Liver (tissue), 3 donors: ENCODE results near the gene CPO.

Experiments used
- CTCF ChIP-seq: fragments of 150-350 bp; IDR thresholded peaks from 2 replicates; pipeline ENCODE4 v1.5.1; 2017; ENCODE audit warnings: improper control_type of control experiment, low read depth, low read length; ENCODE audit not compliant: missing input control
- EGR1 ChIP-seq, 2 donors: IDR thresholded peaks; 2 replicates each; pipeline ENCODE4 v1.6.1; 2016 to 2018; ENCODE audit warnings: antibody characterized with exemption in 2 of 2, low read depth in 2 of 2
- GABPA ChIP-seq, 2 donors: IDR thresholded peaks in 1 of 2; conservative IDR thresholded peaks in 1 of 2; 2 replicates each; pipeline ENCODE4 v1.6.1; 2016; ENCODE audit warnings: antibody characterized with exemption in 2 of 2, mild to moderate bottlenecking in 1 of 2, moderate library complexity in 1 of 2
- JUND ChIP-seq, 2 donors: IDR thresholded peaks; 2 replicates each; pipeline ENCODE4 v1.6.1; 2016; ENCODE audit warnings: antibody characterized with exemption in 2 of 2
- MAX ChIP-seq: IDR thresholded peaks from 2 replicates; pipeline ENCODE4 v1.6.1; 2016; ENCODE audit warnings: antibody characterized with exemption
- RAD21 ChIP-seq, 2 donors: IDR thresholded peaks; 2 replicates each; pipeline ENCODE4 v1.6.1; 2016; ENCODE audit warnings: antibody characterized with exemption in 2 of 2, mild to moderate bottlenecking in 2 of 2
- REST ChIP-seq: IDR thresholded peaks from 2 replicates; pipeline ENCODE4 v1.6.1; 2016; ENCODE audit warnings: antibody characterized with exemption, mild to moderate bottlenecking
- donor health status: healthy.
- donor health status: healthy.

GRCh38 chr2:206983161-206983859, 44.0 kb downstream of the CPO start:
- TF ChIP-seq CTCF = no peak
- no peak for TF ChIP-seq REST
- TF ChIP-seq RAD21 (IDR thresholded peaks at IDR 0.05) = no peak
- no peak for TF ChIP-seq EGR1 (IDR thresholded peaks at IDR 0.05; ENCODE audit: low read depth in 2 of 2)
- no peak for TF ChIP-seq JUND (IDR thresholded peaks at IDR 0.05)
- no peak for TF ChIP-seq GABPA (IDR thresholded peaks at IDR 0.05 in 1 of 2, conservative IDR thresholded peaks at IDR 0.05 in 1 of 2)
- TF ChIP-seq MAX = no peak
